WTC11 (cell line): ENCODE measurements around the gene MLC1.

Experiments
- AFF4 ChIP-seq: sonication (generic); formaldehyde crosslinking; IDR thresholded peaks from 2 replicates; pipeline ENCODE4 v1.8.1; 2023; ENCODE audit warnings: mild to moderate bottlenecking, missing genetic modification reagents, borderline replicate concordance
- CBFB ChIP-seq: sonication (generic); formaldehyde crosslinking; IDR thresholded peaks from 2 replicates; pipeline ENCODE4 v1.8.1; 2022; ENCODE audit warnings: mild to moderate bottlenecking, low read depth, missing genetic modification reagents
- CTCF ChIP-seq: fragments of 200-600 bp; IDR thresholded peaks from 2 replicates; pipeline ENCODE4 v1.8.0; 2022; ENCODE audit warnings: antibody characterized with exemption
- IRF1 ChIP-seq: sonication (generic); formaldehyde crosslinking; IDR thresholded peaks from 2 replicates; pipeline ENCODE4 v1.8.0; 2023; ENCODE audit warnings: missing genetic modification reagents
- JUN ChIP-seq: sonication (generic); formaldehyde crosslinking; IDR thresholded peaks from 2 replicates; pipeline ENCODE4 v1.8.0; 2023; ENCODE audit warnings: mild to moderate bottlenecking, missing genetic modification reagents
- MAX ChIP-seq: sonication (generic); formaldehyde crosslinking; IDR thresholded peaks from 2 replicates; pipeline ENCODE4 v1.8.0; 2022; ENCODE audit warnings: mild to moderate bottlenecking, missing genetic modification reagents
- PREB ChIP-seq: sonication (generic); formaldehyde crosslinking; IDR thresholded peaks from 2 replicates; pipeline ENCODE4 v1.8.1; 2022; ENCODE audit warnings: mild to moderate bottlenecking, missing genetic modification reagents, moderate library complexity, borderline replicate concordance
- STAT6 ChIP-seq: sonication (generic); formaldehyde crosslinking; conservative IDR thresholded peaks from 2 replicates; pipeline ENCODE4 v1.8.1; 2023; ENCODE audit warnings: mild to moderate bottlenecking, low read depth, missing genetic modification reagents, moderate library complexity
- USF1 ChIP-seq: sonication (generic); formaldehyde crosslinking; IDR thresholded peaks from 2 replicates; pipeline ENCODE4 v1.8.0; 2022; ENCODE audit warnings: mild to moderate bottlenecking, missing genetic modification reagents
- USF2 ChIP-seq: sonication (generic); formaldehyde crosslinking; IDR thresholded peaks from 2 replicates; pipeline ENCODE4 v1.8.1; 2023; ENCODE audit warnings: mild to moderate bottlenecking, missing genetic modification reagents, moderate library complexity
- ZSCAN18 ChIP-seq: fragments of 250-450 bp; sonication (Bioruptor Pico); IDR thresholded peaks from 2 replicates; pipeline ENCODE4 v2.1.2; 2022; ENCODE audit warnings: mild to moderate bottlenecking, moderate library complexity

GRCh38 chr22:50098052-50098451, 12.8 kb upstream of the MLC1 start:
- TF ChIP-seq CTCF (no peak), MAX (CRISPR knock-in tag) (no peak), ZSCAN18 (CRISPR knock-in tag) (no peak), JUN (CRISPR knock-in tag) (no peak), USF2 (CRISPR knock-in tag) (no peak), IRF1 (CRISPR knock-in tag) (no peak), AFF4 (CRISPR knock-in tag) (no peak), USF1 (CRISPR knock-in tag) (no peak), PREB (no peak), STAT6 (CRISPR knock-in tag) (no peak), CBFB (no peak)
